ENCODE results near the gene SPATA18. TPM values are rescaled to one million over a fixed set of nuclear protein-coding genes. Genes with fewer than 3 reads are reported as not detected.

SPATA18 gene
- total and polyA plus RNA-seq, 2 of the 8 experiments (the other 6 are each of a cell fraction or from before 2014, with no cell fraction given): 1.4 to 2.4 TPM

DNA sequence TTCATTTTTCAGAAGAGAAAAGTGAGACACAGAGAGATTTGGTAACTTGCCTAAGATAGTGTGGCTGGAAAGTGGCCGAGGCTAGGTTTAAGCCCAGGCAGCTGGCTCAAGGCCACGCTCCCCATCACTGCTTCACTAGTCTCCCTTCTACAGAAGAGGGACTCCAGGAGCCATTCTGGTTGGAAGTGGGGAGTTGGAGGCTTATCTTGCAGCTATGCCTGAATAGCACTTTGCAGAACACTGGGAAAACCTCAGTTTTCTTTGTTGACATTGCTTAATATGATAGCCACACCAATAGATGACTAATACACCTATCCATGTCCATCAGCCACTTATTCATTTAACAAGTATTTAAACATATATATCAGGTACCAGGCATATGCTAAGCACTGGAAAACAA lies 49.5 kb upstream of the SPATA18 start (continued):
- TF ChIP-seq, protein P1, sequence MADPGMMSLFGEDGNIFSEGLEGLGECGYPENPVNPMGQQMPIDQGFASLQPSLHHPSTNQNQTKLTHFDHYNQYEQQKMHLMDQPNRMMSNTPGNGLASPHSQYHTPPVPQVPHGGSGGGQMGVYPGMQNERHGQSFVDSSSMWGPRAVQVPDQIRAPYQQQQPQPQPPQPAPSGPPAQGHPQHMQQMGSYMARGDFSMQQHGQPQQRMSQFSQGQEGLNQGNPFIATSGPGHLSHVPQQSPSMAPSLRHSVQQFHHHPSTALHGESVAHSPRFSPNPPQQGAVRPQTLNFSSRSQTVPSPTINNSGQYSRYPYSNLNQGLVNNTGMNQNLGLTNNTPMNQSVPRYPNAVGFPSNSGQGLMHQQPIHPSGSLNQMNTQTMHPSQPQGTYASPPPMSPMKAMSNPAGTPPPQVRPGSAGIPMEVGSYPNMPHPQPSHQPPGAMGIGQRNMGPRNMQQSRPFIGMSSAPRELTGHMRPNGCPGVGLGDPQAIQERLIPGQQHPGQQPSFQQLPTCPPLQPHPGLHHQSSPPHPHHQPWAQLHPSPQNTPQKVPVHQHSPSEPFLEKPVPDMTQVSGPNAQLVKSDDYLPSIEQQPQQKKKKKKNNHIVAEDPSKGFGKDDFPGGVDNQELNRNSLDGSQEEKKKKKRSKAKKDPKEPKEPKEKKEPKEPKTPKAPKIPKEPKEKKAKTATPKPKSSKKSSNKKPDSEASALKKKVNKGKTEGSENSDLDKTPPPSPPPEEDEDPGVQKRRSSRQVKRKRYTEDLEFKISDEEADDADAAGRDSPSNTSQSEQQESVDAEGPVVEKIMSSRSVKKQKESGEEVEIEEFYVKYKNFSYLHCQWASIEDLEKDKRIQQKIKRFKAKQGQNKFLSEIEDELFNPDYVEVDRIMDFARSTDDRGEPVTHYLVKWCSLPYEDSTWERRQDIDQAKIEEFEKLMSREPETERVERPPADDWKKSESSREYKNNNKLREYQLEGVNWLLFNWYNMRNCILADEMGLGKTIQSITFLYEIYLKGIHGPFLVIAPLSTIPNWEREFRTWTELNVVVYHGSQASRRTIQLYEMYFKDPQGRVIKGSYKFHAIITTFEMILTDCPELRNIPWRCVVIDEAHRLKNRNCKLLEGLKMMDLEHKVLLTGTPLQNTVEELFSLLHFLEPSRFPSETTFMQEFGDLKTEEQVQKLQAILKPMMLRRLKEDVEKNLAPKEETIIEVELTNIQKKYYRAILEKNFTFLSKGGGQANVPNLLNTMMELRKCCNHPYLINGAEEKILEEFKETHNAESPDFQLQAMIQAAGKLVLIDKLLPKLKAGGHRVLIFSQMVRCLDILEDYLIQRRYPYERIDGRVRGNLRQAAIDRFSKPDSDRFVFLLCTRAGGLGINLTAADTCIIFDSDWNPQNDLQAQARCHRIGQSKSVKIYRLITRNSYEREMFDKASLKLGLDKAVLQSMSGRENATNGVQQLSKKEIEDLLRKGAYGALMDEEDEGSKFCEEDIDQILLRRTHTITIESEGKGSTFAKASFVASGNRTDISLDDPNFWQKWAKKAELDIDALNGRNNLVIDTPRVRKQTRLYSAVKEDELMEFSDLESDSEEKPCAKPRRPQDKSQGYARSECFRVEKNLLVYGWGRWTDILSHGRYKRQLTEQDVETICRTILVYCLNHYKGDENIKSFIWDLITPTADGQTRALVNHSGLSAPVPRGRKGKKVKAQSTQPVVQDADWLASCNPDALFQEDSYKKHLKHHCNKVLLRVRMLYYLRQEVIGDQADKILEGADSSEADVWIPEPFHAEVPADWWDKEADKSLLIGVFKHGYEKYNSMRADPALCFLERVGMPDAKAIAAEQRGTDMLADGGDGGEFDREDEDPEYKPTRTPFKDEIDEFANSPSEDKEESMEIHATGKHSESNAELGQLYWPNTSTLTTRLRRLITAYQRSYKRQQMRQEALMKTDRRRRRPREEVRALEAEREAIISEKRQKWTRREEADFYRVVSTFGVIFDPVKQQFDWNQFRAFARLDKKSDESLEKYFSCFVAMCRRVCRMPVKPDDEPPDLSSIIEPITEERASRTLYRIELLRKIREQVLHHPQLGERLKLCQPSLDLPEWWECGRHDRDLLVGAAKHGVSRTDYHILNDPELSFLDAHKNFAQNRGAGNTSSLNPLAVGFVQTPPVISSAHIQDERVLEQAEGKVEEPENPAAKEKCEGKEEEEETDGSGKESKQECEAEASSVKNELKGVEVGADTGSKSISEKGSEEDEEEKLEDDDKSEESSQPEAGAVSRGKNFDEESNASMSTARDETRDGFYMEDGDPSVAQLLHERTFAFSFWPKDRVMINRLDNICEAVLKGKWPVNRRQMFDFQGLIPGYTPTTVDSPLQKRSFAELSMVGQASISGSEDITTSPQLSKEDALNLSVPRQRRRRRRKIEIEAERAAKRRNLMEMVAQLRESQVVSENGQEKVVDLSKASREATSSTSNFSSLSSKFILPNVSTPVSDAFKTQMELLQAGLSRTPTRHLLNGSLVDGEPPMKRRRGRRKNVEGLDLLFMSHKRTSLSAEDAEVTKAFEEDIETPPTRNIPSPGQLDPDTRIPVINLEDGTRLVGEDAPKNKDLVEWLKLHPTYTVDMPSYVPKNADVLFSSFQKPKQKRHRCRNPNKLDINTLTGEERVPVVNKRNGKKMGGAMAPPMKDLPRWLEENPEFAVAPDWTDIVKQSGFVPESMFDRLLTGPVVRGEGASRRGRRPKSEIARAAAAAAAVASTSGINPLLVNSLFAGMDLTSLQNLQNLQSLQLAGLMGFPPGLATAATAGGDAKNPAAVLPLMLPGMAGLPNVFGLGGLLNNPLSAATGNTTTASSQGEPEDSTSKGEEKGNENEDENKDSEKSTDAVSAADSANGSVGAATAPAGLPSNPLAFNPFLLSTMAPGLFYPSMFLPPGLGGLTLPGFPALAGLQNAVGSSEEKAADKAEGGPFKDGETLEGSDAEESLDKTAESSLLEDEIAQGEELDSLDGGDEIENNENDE (IDR thresholded peaks at IDR 0.05; ENCODE audit: insufficient replicate concordance, low read length): no peak
- no peak for TF ChIP-seq RAD21 (IDR thresholded peaks at IDR 0.05 in 1 of 2, conservative IDR thresholded peaks at IDR 0.05 in 1 of 2; ENCODE audit: low read depth in 2 of 2, low read length in 2 of 2)
- TF ChIP-seq, protein P2, sequence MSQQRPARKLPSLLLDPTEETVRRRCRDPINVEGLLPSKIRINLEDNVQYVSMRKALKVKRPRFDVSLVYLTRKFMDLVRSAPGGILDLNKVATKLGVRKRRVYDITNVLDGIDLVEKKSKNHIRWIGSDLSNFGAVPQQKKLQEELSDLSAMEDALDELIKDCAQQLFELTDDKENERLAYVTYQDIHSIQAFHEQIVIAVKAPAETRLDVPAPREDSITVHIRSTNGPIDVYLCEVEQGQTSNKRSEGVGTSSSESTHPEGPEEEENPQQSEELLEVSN (IDR thresholded peaks at IDR 0.05): no peak
- no peak for TF ChIP-seq FOSL1 (IDR thresholded peaks at IDR 0.05; ENCODE audit: insufficient read depth, low read depth, low read length)
- TF ChIP-seq PHF8 (conservative IDR thresholded peaks at IDR 0.05; ENCODE audit: low read depth, low read length): no peak
- no peak for TF ChIP-seq RFX5 (IDR thresholded peaks at IDR 0.05; ENCODE audit: borderline replicate concordance, low read depth, low read length)

Measured in H1 (cell line).